GM06990 (cell line): Measurements from ENCODE around the gene VGLL4.

Experiments
- DNase-seq: peaks from one replicate; pipeline ENCODE4 v3.0.0-alpha.2; 2011; ENCODE audit not compliant: insufficient read length; ENCODE audit errors: extremely low read depth
- H3K27me3 ChIP-seq: replicated peaks from 2 replicates; pipeline ENCODE4 v1.6.0; 2011; ENCODE audit warnings: low read length; ENCODE audit not compliant: control insufficient read depth, insufficient read depth
- H3K36me3 ChIP-seq: 2 replicates; pipeline ENCODE4 v1.5.1; 2011; ENCODE audit warnings: low read length; ENCODE audit not compliant: control insufficient read depth, insufficient read depth
- H3K4me3 ChIP-seq: replicated peaks from 2 replicates; pipeline ENCODE4 v1.5.1; 2011; ENCODE audit warnings: low read depth, mild to moderate bottlenecking, control low read depth, low read length
- CTCF ChIP-seq: IDR thresholded peaks from 2 replicates; pipeline ENCODE4 v1.5.1; 2011; ENCODE audit warnings: low read length, control low read depth, mild to moderate bottlenecking, inconsistent platforms; ENCODE audit not compliant: insufficient read depth, poor library complexity, severe bottlenecking

Gene VGLL4

GRCh38 chr3:11635680-11636393, 7.9 kb downstream of the VGLL4 start:
- no peak overlapping the region for H3K4me3 ChIP-seq
- DNase-seq = no peak
- H3K27me3 ChIP-seq = no peaks in the 10 kb centered on the region
- peaks cover 1% of the 10 kb centered on the region; the same call in 1 of the 2 replicates for H3K36me3 ChIP-seq
- no peak for TF ChIP-seq CTCF

- DNase-seq = no peak
- no peaks in the 10 kb centered on the region for H3K27me3 ChIP-seq
- H3K4me3 ChIP-seq = no peak overlapping the region
- H3K36me3 ChIP-seq = peaks cover 1% of the 10 kb centered on the region; the same call in 1 of the 2 replicates
- TF ChIP-seq CTCF = no peak
Observed at GRCh38 chr3:11634974-11635612, 8.6 kb downstream of the VGLL4 start.

- no peaks in the 10 kb centered on the region for H3K27me3 ChIP-seq
- no peak for TF ChIP-seq CTCF
- H3K36me3 ChIP-seq = peaks cover 1% of the 10 kb centered on the region; the same call in 1 of the 2 replicates
- no peak for DNase-seq
- H3K4me3 ChIP-seq = no peak overlapping the region
Observed at GRCh38 chr3:11634081-11634635, 9.6 kb downstream of the VGLL4 start.

- no peak overlapping the region for H3K4me3 ChIP-seq
- H3K36me3 ChIP-seq = no peaks in the 10 kb centered on the region
- no peak for DNase-seq
- no peak for TF ChIP-seq CTCF
- H3K27me3 ChIP-seq = no peaks in the 10 kb centered on the region
Observed at GRCh38 chr3:11632966-11633365, 10.7 kb downstream of the VGLL4 start.

- no peak for TF ChIP-seq CTCF
- no peak for DNase-seq
- no peaks in the 10 kb centered on the region for H3K27me3 ChIP-seq
- no peaks in the 10 kb centered on the region for H3K36me3 ChIP-seq
- H3K4me3 ChIP-seq = no peak overlapping the region
Observed at GRCh38 chr3:11632564-11632963, 11.2 kb downstream of the VGLL4 start.
